Keratinocyte (primary cell): ENCODE results near the gene MICAL2. TPM values are rescaled to one million over a fixed set of nuclear protein-coding genes. Genes with fewer than 3 reads are reported as not detected.

Experiments used
- DNase-seq: peaks from one replicate; pipeline ENCODE4 v3.0.0-alpha.2; 2011; ENCODE audit warnings: low read depth, missing footprints, low spot score
- FAIRE-seq: peaks from 2 replicates; lab custom pipeline; 2011; peaks lifted over from hg19 to GRCh38; lab: Jason Lieb, UNC
- H2AFZ ChIP-seq: 2 replicates; pipeline ENCODE4 v1.6.0; 2012; ENCODE audit warnings: low read length, control low read depth, inconsistent platforms; ENCODE audit not compliant: control insufficient read depth
- H3K27ac ChIP-seq: 2 replicates; pipeline ENCODE4 v1.5.1; 2011; ENCODE audit warnings: low read length; ENCODE audit not compliant: control insufficient read depth, insufficient read depth
- H3K27me3 ChIP-seq: 3 replicates; pipeline ENCODE4 v1.6.0; 2011; ENCODE audit warnings: low read length; ENCODE audit not compliant: control insufficient read depth, insufficient read depth; ENCODE audit errors: extremely low read depth
- H3K36me3 ChIP-seq, 2 experiments: 2 replicates in 1 of 2; 3 replicates in 1 of 2; pipeline ENCODE4 v1.5.1; 2011; ENCODE audit warnings: low read length in 2 of 2, mild to moderate bottlenecking in 1 of 2; ENCODE audit not compliant: control insufficient read depth in 2 of 2, insufficient read depth in 2 of 2; ENCODE audit errors: extremely low read depth in 1 of 2
- H3K4me1 ChIP-seq: 3 replicates; pipeline ENCODE4 v1.5.1; 2011; ENCODE audit warnings: low read length; ENCODE audit not compliant: control insufficient read depth, insufficient read depth; ENCODE audit errors: extremely low read depth
- H3K4me2 ChIP-seq: 3 replicates; pipeline ENCODE4 v1.6.0; 2011; ENCODE audit warnings: low read depth, low read length; ENCODE audit not compliant: control insufficient read depth, insufficient read depth; ENCODE audit errors: extremely low read depth
- H3K4me3 ChIP-seq, 3 experiments: fragments of 200-600 bp in 1 of 3; sonication (generic) in 1 of 3; 2 replicates in 2 of 3; 3 replicates in 1 of 3; pipeline ENCODE4 v1.5.1; 2011 to 2016; ENCODE audit warnings: low read length in 3 of 3, mild to moderate bottlenecking in 3 of 3, control low read depth in 2 of 3, inconsistent platforms in 1 of 3, low read depth in 1 of 3, mixed read lengths in 1 of 3, mixed run types in 1 of 3, moderate library complexity in 1 of 3; ENCODE audit not compliant: control insufficient read depth in 2 of 3, insufficient read depth in 2 of 3; ENCODE audit errors: extremely low read depth in 1 of 3
- H3K79me2 ChIP-seq: 2 replicates; pipeline ENCODE4 v1.6.0; 2012; ENCODE audit warnings: low read length; ENCODE audit not compliant: control insufficient read depth, insufficient read depth
- H3K9ac ChIP-seq: 3 replicates; pipeline ENCODE4 v1.6.0; 2011; ENCODE audit warnings: low read length; ENCODE audit not compliant: control insufficient read depth, insufficient read depth; ENCODE audit errors: extremely low read depth
- H3K9me1 ChIP-seq: 3 replicates; pipeline ENCODE4 v1.6.0; 2011; ENCODE audit warnings: low read length; ENCODE audit not compliant: control insufficient read depth, insufficient read depth; ENCODE audit errors: extremely low read depth
- H3K9me3 ChIP-seq: 2 replicates; pipeline ENCODE4 v1.5.1; 2012; ENCODE audit warnings: low read depth, low read length; ENCODE audit not compliant: control insufficient read depth
- H4K20me1 ChIP-seq: 3 replicates; pipeline ENCODE4 v1.6.0; 2011; ENCODE audit warnings: low read length; ENCODE audit not compliant: control insufficient read depth, insufficient read depth; ENCODE audit errors: extremely low read depth
- CTCF ChIP-seq, 3 experiments: IDR thresholded peaks in 1 of 3; conservative IDR thresholded peaks in 1 of 3; optimal IDR thresholded peaks in 1 of 3; 2 replicates in 2 of 3; 3 replicates in 1 of 3; pipeline versions ENCODE3 to v1.5.1; 2011; ENCODE audit warnings: low read length in 3 of 3, mild to moderate bottlenecking in 3 of 3, moderate library complexity in 2 of 3, control low read depth in 1 of 3, inconsistent platforms in 1 of 3; ENCODE audit not compliant: insufficient read depth in 2 of 3; ENCODE audit errors: extremely low read depth in 1 of 3
- EZH2 ChIP-seq: IDR thresholded peaks from one replicate; pipeline ENCODE4 v1.6.1; 2012; ENCODE audit warnings: inconsistent platforms, mild to moderate bottlenecking, low read length, moderate library complexity
- dilution Hi-C: fragments of 300-500 bp; cut with MboI; formaldehyde crosslinking; loops from one replicate; pipeline ENCODE4 v1.7.0; 2020; ENCODE audit warnings: low sequenced_read_pairs; ENCODE audit not compliant: extremely low pct_ligation_motif_present
- polyA plus RNA-seq, 5 experiments: library from polyadenylated mRNA; depleted of rRNA in 3 of 5; stranded (reverse) in 3 of 5; stranded (forward) in 1 of 5; unstranded in 1 of 5; fragments of >200 nt; gene quantifications; 1 replicate in 1 of 5; 2 replicates in 3 of 5; 3 replicates in 1 of 5; pipeline versions ENCODE4 v1.2.1 to v1.2.3, GENCODE V29; 2011 to 2012; ENCODE audit warnings: missing spikeins in 2 of 5, low read depth in 1 of 5, low replicate concordance in 1 of 5

Gene MICAL2
- polyA plus RNA-seq, 1 donor (not counting 4 experiments of a cell fraction or from before 2014, with no cell fraction given) = 83.9 TPM

GRCh38 chr11:12098601-12099000 lies 11.8 kb upstream of the MICAL2 start:
- dilution Hi-C loops = no loop called here
- TF ChIP-seq CTCF (optimal IDR thresholded peaks at IDR 0.05 in 1 of 3, IDR thresholded peaks at IDR 0.05 in 1 of 3, conservative IDR thresholded peaks at IDR 0.05 in 1 of 3; ENCODE audit: extremely low read depth in 1 of 3, insufficient read depth in 2 of 3, low read length in 3 of 3) = no peak
- TF ChIP-seq EZH2 = no peak

GRCh38 chr11:12099132-12099873 lies 11.1 kb upstream of the MICAL2 start:
- H3K27me3 ChIP-seq = no peaks in the 10 kb centered on the region
- no peak for TF ChIP-seq CTCF (optimal IDR thresholded peaks at IDR 0.05 in 1 of 3, IDR thresholded peaks at IDR 0.05 in 1 of 3, conservative IDR thresholded peaks at IDR 0.05 in 1 of 3; ENCODE audit: extremely low read depth in 1 of 3, insufficient read depth in 2 of 3, low read length in 3 of 3)
- TF ChIP-seq EZH2 = no peak
- H3K27ac ChIP-seq = no peak overlapping the region
- no peak overlapping the region for H3K9ac ChIP-seq
- H3K9me1 ChIP-seq = peaks cover 4% of the 10 kb centered on the region
- H3K9me3 ChIP-seq = no peaks in the 10 kb centered on the region
- peaks cover 32% of the 10 kb centered on the region for H3K4me1 ChIP-seq
- no peaks in the 10 kb centered on the region for H4K20me1 ChIP-seq
- DNase-seq = no peak
- no peak overlapping the region for H3K4me3 ChIP-seq
- dilution Hi-C loops = no loop called here
- H3K36me3 ChIP-seq = no peaks in the 10 kb centered on the region
- no peak overlapping the region for H2AFZ ChIP-seq
- no peaks in the 10 kb centered on the region for H3K79me2 ChIP-seq
- H3K4me2 ChIP-seq = no peak overlapping the region
- no peak for FAIRE-seq

More at GRCh38 chr11:12098601-12099000, 11.8 kb upstream of the MICAL2 start:
- no peaks in the 10 kb centered on the region for H3K27me3 ChIP-seq
- no peaks in the 10 kb centered on the region for H3K9me3 ChIP-seq
- peaks cover 32% of the 10 kb centered on the region for H3K4me1 ChIP-seq
- FAIRE-seq (no peak), DNase-seq (no peak)
- no peak overlapping the region for H3K27ac ChIP-seq
- no peak overlapping the region for H3K4me3 ChIP-seq
- no peaks in the 10 kb centered on the region for H3K79me2 ChIP-seq
- no peak overlapping the region for H3K9ac ChIP-seq
- H3K36me3 ChIP-seq = no peaks in the 10 kb centered on the region
- peak overlapping the region; percentile 30 for H3K4me2 ChIP-seq
- no peaks in the 10 kb centered on the region for H4K20me1 ChIP-seq
- H3K9me1 ChIP-seq = peaks cover 4% of the 10 kb centered on the region
- H2AFZ ChIP-seq = no peak overlapping the region
